Muscle of arm (tissue), 14 donors: ENCODE results near the gene TWIST2. TPM values are rescaled to one million over a fixed set of nuclear protein-coding genes. Genes with fewer than 3 reads are reported as not detected.
A peak's percentile ranks its signal among the peaks of the same experiment; 100 is the strongest.

Experiments used
- DNase-seq: peaks from one replicate; pipeline ENCODE4 v3.0.0-alpha.2; 2013
- long read RNA-seq, 11 donors: transcript quantifications; one replicate each; lab custom pipeline, GENCODE V29; 2026
- polyA plus RNA-seq, 12 donors: library from polyadenylated mRNA; unstranded; fragments of 120-200 nt; gene quantifications; one replicate each; pipeline ENCODE4 v1.2.1, GENCODE V29; 2013; ENCODE audit not compliant: insufficient read length in 12 of 12

Gene TWIST2
- polyA plus RNA-seq, result 100 to 1,000 TPM in 1 of 12 donors, 10 to 100 TPM in 2, 1 to 10 TPM in 7, not detected in 2; 3.0 to 140 (median 5.9) TPM
- long read RNA-seq, donor 1, transcript TWIST2-202 (2 exons, 1,404 nt), result major isoform, 5 of 5 reads
- long read RNA-seq, donor 1, partial matches to known transcripts, result 0 of 5 reads
- long read RNA-seq, donor 1, other reads (novel, unspliced or antisense), result 0 of 5 reads
- long read RNA-seq, donor 2, transcript TWIST2-202 (2 exons, 1,404 nt), result major isoform, 7 of 7 reads
- long read RNA-seq, donor 2, partial matches to known transcripts, result 0 of 7 reads
- long read RNA-seq, donor 2, other reads (novel, unspliced or antisense), result 0 of 7 reads
- long read RNA-seq, donor 3, result 0 reads
- long read RNA-seq, donor 4, partial matches to known transcripts, result 0 of 1 reads
- long read RNA-seq, donor 4, other reads (novel, unspliced or antisense), result 0 of 1 reads
- long read RNA-seq, donor 5, transcript TWIST2-202 (2 exons, 1,404 nt), result major isoform, 5 of 6 reads
- long read RNA-seq, donor 5, partial matches to known transcripts, result 0 of 6 reads
- long read RNA-seq, donor 5, other reads (novel, unspliced or antisense), result 0 of 6 reads
- long read RNA-seq, donor 6, partial matches to known transcripts, result 0 of 2 reads
- long read RNA-seq, donor 6, other reads (novel, unspliced or antisense), result 0 of 2 reads
- long read RNA-seq, donor 7, partial matches to known transcripts, result 0 of 3 reads
- long read RNA-seq, donor 7, other reads (novel, unspliced or antisense), result 0 of 3 reads
- long read RNA-seq, donor 8, transcript TWIST2-202 (2 exons, 1,404 nt), result major isoform, 10 of 10 reads
- long read RNA-seq, donor 8, partial matches to known transcripts, result 0 of 10 reads
- long read RNA-seq, donor 8, other reads (novel, unspliced or antisense), result 0 of 10 reads
- long read RNA-seq, donor 9, transcript TWIST2-202 (2 exons, 1,404 nt), result major isoform, 35 of 59 reads
- long read RNA-seq, donor 9, partial matches to known transcripts, result 21 of 59 reads
- long read RNA-seq, donor 9, other reads (novel, unspliced or antisense), result 0 of 59 reads
- long read RNA-seq, donor 10, partial matches to known transcripts, result 0 of 3 reads
- long read RNA-seq, donor 10, other reads (novel, unspliced or antisense), result 0 of 3 reads
- long read RNA-seq, donor 11, partial matches to known transcripts, result 0 of 2 reads
- long read RNA-seq, donor 11, other reads (novel, unspliced or antisense), result 0 of 2 reads

GRCh38 chr2:238847841-238848690 lies at the start of gene TWIST2:
Gene TWIST2, plus strand, starts transcription at chr2:238848085. Its CDS starts 131 bp downstream, at chr2:238848216.
- DNase-seq, result peak; percentile 86

- DNase-seq, result no peak
Observed at GRCh38 chr2:238801791-238802190, 46.1 kb upstream of the TWIST2 start.

GRCh38 chr2:238802957-238803356 lies 44.9 kb upstream of the TWIST2 start:
- no peak for DNase-seq

- DNase-seq, result no peak
Observed at GRCh38 chr2:238803996-238804870, 43.7 kb upstream of the TWIST2 start.

GRCh38 chr2:238808761-238809160 lies 39.1 kb upstream of the TWIST2 start:
- no peak for DNase-seq

GRCh38 chr2:238810321-238810720 lies 37.6 kb upstream of the TWIST2 start:
- no peak for DNase-seq

GRCh38 chr2:238811293-238811692 lies 36.6 kb upstream of the TWIST2 start:
- no peak for DNase-seq

GRCh38 chr2:238811759-238812158 lies 36.1 kb upstream of the TWIST2 start:
- no peak for DNase-seq

GRCh38 chr2:238813109-238813508 lies 34.8 kb upstream of the TWIST2 start:
- no peak for DNase-seq

- no peak for DNase-seq
Observed at GRCh38 chr2:238814815-238815214, 33.1 kb upstream of the TWIST2 start.

GRCh38 chr2:238816291-238816690 lies 31.6 kb upstream of the TWIST2 start:
- no peak for DNase-seq

- no peak for DNase-seq
Observed at GRCh38 chr2:238817382-238817781, 30.5 kb upstream of the TWIST2 start.

- DNase-seq, result no peak
Observed at GRCh38 chr2:238817891-238818290, 30.0 kb upstream of the TWIST2 start.

GRCh38 chr2:238818561-238818960 lies 29.3 kb upstream of the TWIST2 start:
- DNase-seq, result no peak

- no peak for DNase-seq
Observed at GRCh38 chr2:238820197-238820596, 27.7 kb upstream of the TWIST2 start.

- DNase-seq, result no peak
Observed at GRCh38 chr2:238820916-238821315, 27.0 kb upstream of the TWIST2 start.

- no peak for DNase-seq
Observed at GRCh38 chr2:238821391-238821790, 26.5 kb upstream of the TWIST2 start.

- DNase-seq, result no peak
Observed at GRCh38 chr2:238821944-238822670, 25.8 kb upstream of the TWIST2 start.

GRCh38 chr2:238822955-238823354 lies 24.9 kb upstream of the TWIST2 start:
- DNase-seq, result no peak
